ENCODE results near the gene HECW1. TPM values are rescaled to one million over a fixed set of nuclear protein-coding genes. Genes with fewer than 3 reads are reported as not detected.
"Not testable (repeated sequence)": the region's sequence is repeated elsewhere in the genome, so short reads cannot be mapped to it uniquely, and the experiment has no call there.

Gene HECW1
- total RNA-seq, 3 donors from 2014 or later = 0.76 to 1.6 (median 1.2) TPM

GRCh38 chr7:43480581-43480980, 368.1 kb downstream of the HECW1 start:
- TF ChIP-seq CTCF (IDR thresholded peaks at IDR 0.05) = no peak
- DNase-seq (no peak), ATAC-seq (no peak)
- Histone ChIP-seq H3K9me3 (no peaks in the 10 kb centered on the region), H3K36me3 (ENCODE audit: low read depth) (no peaks in the 10 kb centered on the region), H3K4me1 (ENCODE audit: low read depth) (no peaks in the 10 kb centered on the region), H3K4me3 (no peak overlapping the region)
- intact Hi-C loops (cut with DNase I, micrococcal nuclease) = no loop called here

- TF ChIP-seq CTCF (IDR thresholded peaks at IDR 0.05) = no peak
- Histone ChIP-seq H3K9me3 (no peaks in the 10 kb centered on the region), H3K4me3 (no peak overlapping the region), H3K36me3 (ENCODE audit: low read depth) (no peaks in the 10 kb centered on the region), H3K4me1 (ENCODE audit: low read depth) (no peaks in the 10 kb centered on the region)
- DNase-seq (no peak), ATAC-seq (no peak)
- intact Hi-C loops (cut with DNase I, micrococcal nuclease) = no loop called here
Observed at GRCh38 chr7:43481902-43482678, 369.6 kb downstream of the HECW1 start.

- Histone ChIP-seq H3K36me3 (ENCODE audit: low read depth) (no peaks in the 10 kb centered on the region), H3K4me1 (ENCODE audit: low read depth) (no peaks in the 10 kb centered on the region), H3K4me3 (no peak overlapping the region), H3K9me3 (no peaks in the 10 kb centered on the region)
- DNase-seq (no peak), ATAC-seq (no peak)
- intact Hi-C loops (cut with DNase I, micrococcal nuclease) = no loop called here
- no peak for TF ChIP-seq CTCF (IDR thresholded peaks at IDR 0.05)
Observed at GRCh38 chr7:43482679-43483252, 370.3 kb downstream of the HECW1 start.

GRCh38 chr7:43484678-43485395, 372.4 kb downstream of the HECW1 start:
- no peaks in the 10 kb centered on the region for H3K36me3 ChIP-seq (ENCODE audit: low read depth)
- ATAC-seq (no peak), DNase-seq (no peak)
- TF ChIP-seq CTCF (IDR thresholded peaks at IDR 0.05) = no peak
- intact Hi-C loops (cut with DNase I, micrococcal nuclease) = no loop called here
- no peaks in the 10 kb centered on the region for H3K4me1 ChIP-seq (ENCODE audit: low read depth)
- H3K9me3 ChIP-seq = no peaks in the 10 kb centered on the region
- H3K4me3 ChIP-seq = no peak overlapping the region

GRCh38 chr7:43485580-43485979, 373.1 kb downstream of the HECW1 start:
- Histone ChIP-seq H3K4me3 (no peak overlapping the region), H3K4me1 (ENCODE audit: low read depth) (no peaks in the 10 kb centered on the region), H3K36me3 (ENCODE audit: low read depth) (no peaks in the 10 kb centered on the region), H3K9me3 (no peaks in the 10 kb centered on the region)
- intact Hi-C loops (cut with DNase I, micrococcal nuclease) = no loop called here
- DNase-seq = no peak
- no peak for TF ChIP-seq CTCF (IDR thresholded peaks at IDR 0.05)
- ATAC-seq = no peak

GRCh38 chr7:43486008-43486407, 373.6 kb downstream of the HECW1 start:
- H3K9me3 ChIP-seq; DNase-seq; H3K4me1 ChIP-seq (ENCODE audit: low read depth); H3K4me3 ChIP-seq; ATAC-seq; H3K36me3 ChIP-seq (ENCODE audit: low read depth); intact Hi-C loops (cut with DNase I, micrococcal nuclease): not testable (repeated sequence)
